ENCODE data around the gene SLC6A2. TPM values are rescaled to one million over a fixed set of nuclear protein-coding genes. Genes with fewer than 3 reads are reported as not detected.

The SLC6A2 gene
- total and polyA plus RNA-seq, 9 donors: 0.65 to 3.0 (median 1.7) TPM

DNA sequence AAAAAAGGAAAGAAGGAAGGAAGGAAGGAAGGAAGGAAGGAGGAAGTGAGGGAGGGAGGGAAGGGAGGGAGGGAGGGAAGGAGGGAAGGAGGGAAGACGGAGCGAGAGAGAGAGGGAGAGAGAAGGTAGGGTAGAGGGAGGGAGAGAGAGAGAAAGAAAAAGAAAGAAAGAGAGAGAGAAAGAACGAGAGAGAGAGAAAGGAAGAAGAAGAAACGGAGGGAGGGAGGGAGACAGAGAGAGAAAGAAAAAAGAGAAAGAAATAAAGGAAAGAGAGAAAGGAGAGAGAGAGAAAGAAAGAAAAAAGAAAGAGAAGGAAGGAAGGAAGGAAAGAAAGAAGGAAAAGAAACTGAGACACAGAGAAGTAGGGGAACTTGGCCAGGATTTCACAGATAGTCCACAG, 8.4 kb upstream of the SLC6A2 start:
- DNase-seq: no peak
- Histone ChIP-seq H3K27me3 (ENCODE audit: control insufficient read depth, insufficient read depth, low read length) (peaks cover 19% of the 10 kb centered on the region), H3K36me3 (ENCODE audit: control insufficient read depth, insufficient read depth, low read length) (no peaks in the 10 kb centered on the region), H3K27ac (ENCODE audit: low read length) (no peak overlapping the region), H3K4me3 (ENCODE audit: low read length) (no peak overlapping the region), H3K4me1 (ENCODE audit: control insufficient read depth, insufficient read depth, low read length) (no peaks in the 10 kb centered on the region), H3K9me3 (replicated peaks; ENCODE audit: control insufficient read depth, low read depth, low read length) (no peaks in the 10 kb centered on the region)
- 83% methylated on average over 4 of the region's 4 CpGs for WGBS (ENCODE audit: insufficient coverage)

DNA sequence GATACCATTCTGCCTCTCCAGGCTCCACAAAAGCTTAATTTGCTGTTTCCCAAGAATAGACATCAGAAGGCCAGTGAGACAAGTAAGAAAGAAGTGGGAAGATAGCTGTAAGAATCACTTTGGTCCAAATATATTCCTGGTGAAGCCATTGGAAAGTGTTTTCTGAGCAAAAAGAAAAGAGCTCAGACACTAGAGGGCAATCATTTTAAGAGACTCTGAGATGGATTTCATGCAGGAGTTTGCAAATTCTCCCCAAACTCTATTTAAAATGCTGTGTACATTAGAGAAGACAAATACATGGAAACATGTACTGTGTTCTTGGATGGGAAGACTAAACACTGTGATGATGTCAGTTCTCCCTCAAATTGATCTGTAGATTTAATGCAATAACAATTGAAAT, 8.0 kb upstream of the SLC6A2 start:
- Histone ChIP-seq H3K27ac (ENCODE audit: low read length) (no peak overlapping the region), H3K4me1 (ENCODE audit: control insufficient read depth, insufficient read depth, low read length) (no peaks in the 10 kb centered on the region), H3K27me3 (ENCODE audit: control insufficient read depth, insufficient read depth, low read length) (peaks cover 24% of the 10 kb centered on the region), H3K9me3 (replicated peaks; ENCODE audit: control insufficient read depth, low read depth, low read length) (no peaks in the 10 kb centered on the region), H3K4me3 (ENCODE audit: low read length) (no peak overlapping the region), H3K36me3 (ENCODE audit: control insufficient read depth, insufficient read depth, low read length) (no peaks in the 10 kb centered on the region)
- DNase-seq: peak; percentile 47

- 70% methylated on average over 7 of the region's 10 CpGs for WGBS (ENCODE audit: insufficient coverage)
- no peaks in the 10 kb centered on the region for H3K9me3 ChIP-seq (replicated peaks; ENCODE audit: control insufficient read depth, low read depth, low read length)
- no peak for DNase-seq
- H3K4me1 ChIP-seq (ENCODE audit: control insufficient read depth, insufficient read depth, low read length): peaks cover 15% of the 10 kb centered on the region
- H3K36me3 ChIP-seq (ENCODE audit: control insufficient read depth, insufficient read depth, low read length): no peaks in the 10 kb centered on the region
- H3K4me3 ChIP-seq (ENCODE audit: low read length): no peak overlapping the region
- H3K27ac ChIP-seq (ENCODE audit: low read length): no peak overlapping the region
- peaks cover 59% of the 10 kb centered on the region for H3K27me3 ChIP-seq (ENCODE audit: control insufficient read depth, insufficient read depth, low read length)
Observed at GRCh38 chr16:55651841-55652824, 3.7 kb upstream of the SLC6A2 start.

DNA sequence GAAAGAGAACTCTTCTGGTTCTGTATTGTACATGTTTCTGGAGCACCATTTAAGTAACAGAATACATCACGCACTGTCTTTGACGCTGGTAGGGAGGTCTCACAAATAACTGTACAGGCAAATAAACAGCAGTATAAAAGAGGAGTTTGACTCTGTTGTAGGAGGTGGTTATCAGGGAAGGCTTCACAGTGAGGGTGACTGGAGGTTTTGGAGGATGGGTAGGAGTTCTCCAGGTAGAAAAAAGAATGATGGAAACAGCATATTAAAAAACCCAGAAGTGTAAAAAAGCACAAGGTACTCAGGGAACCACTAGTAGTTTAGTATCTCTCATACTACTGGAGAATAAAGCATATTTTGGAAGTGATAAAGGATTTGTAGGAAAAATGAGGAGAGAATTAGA, 2.7 kb upstream of the SLC6A2 start:
- no peak overlapping the region for H3K27ac ChIP-seq (ENCODE audit: low read length)
- 80% methylated on average over 1 of the region's 2 CpGs for WGBS (ENCODE audit: insufficient coverage)
- H3K4me3 ChIP-seq (ENCODE audit: low read length): no peak overlapping the region
- no peak for DNase-seq
- no peaks in the 10 kb centered on the region for H3K9me3 ChIP-seq (replicated peaks; ENCODE audit: control insufficient read depth, low read depth, low read length)
- H3K27me3 ChIP-seq (ENCODE audit: control insufficient read depth, insufficient read depth, low read length): peaks cover 68% of the 10 kb centered on the region
- H3K36me3 ChIP-seq (ENCODE audit: control insufficient read depth, insufficient read depth, low read length): no peaks in the 10 kb centered on the region
- peaks cover 15% of the 10 kb centered on the region for H3K4me1 ChIP-seq (ENCODE audit: control insufficient read depth, insufficient read depth, low read length)

DNA sequence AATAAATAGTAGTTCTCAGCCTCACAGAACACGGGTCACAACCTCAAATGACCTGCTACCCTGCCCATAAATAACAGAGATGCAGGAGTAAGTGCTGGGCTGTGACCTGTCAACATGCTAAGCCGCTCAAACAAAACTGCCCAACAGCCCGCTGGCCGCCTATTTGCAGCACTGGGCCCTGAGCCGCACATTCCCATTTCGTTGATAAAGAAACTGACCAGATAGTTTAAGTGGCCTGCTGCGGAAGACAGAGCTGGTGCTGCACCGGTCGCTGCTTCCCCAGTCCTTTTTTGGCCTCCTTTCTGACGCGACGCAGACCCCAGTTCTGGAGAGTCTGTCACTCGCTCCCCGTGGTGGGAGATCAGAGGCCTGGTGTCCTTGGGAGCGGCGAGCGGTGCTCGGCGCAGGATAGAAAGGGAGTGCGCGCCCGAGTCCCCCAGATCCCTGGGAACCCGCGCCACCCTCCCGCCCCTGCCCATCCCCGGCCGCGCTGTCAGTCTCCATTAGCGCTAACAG, 349 bp upstream of the SLC6A2 start:
- Histone ChIP-seq H3K27me3 (ENCODE audit: control insufficient read depth, insufficient read depth, low read length) (peaks cover 69% of the 10 kb centered on the region), H3K4me1 (ENCODE audit: control insufficient read depth, insufficient read depth, low read length) (peaks cover 21% of the 10 kb centered on the region), H3K27ac (ENCODE audit: low read length) (no peak overlapping the region), H3K36me3 (ENCODE audit: control insufficient read depth, insufficient read depth, low read length) (no peaks in the 10 kb centered on the region), H3K4me3 (ENCODE audit: low read length) (peak overlapping the region; percentile 37), H3K9me3 (replicated peaks; ENCODE audit: control insufficient read depth, low read depth, low read length) (no peaks in the 10 kb centered on the region)
- no peak for DNase-seq
- 7% methylated on average over 26 of the region's 29 CpGs for WGBS (ENCODE audit: insufficient coverage)

GRCh38 chr16:55656691-55657092, 904 bp downstream of the SLC6A2 start:
- 6% methylated on average over 32 of the region's 37 CpGs for WGBS (ENCODE audit: insufficient coverage)

GRCh38 chr16:55657616-55658015, 1.8 kb downstream of the SLC6A2 start:
- Histone ChIP-seq H3K4me3 (ENCODE audit: low read length) (no peak overlapping the region), H3K27me3 (ENCODE audit: control insufficient read depth, insufficient read depth, low read length) (peaks cover 53% of the 10 kb centered on the region), H3K27ac (ENCODE audit: low read length) (no peak overlapping the region), H3K4me1 (ENCODE audit: control insufficient read depth, insufficient read depth, low read length) (peaks cover 38% of the 10 kb centered on the region), H3K36me3 (ENCODE audit: control insufficient read depth, insufficient read depth, low read length) (no peaks in the 10 kb centered on the region), H3K9me3 (replicated peaks; ENCODE audit: control insufficient read depth, low read depth, low read length) (no peaks in the 10 kb centered on the region)
- 40% methylated on average over 1 of the region's 3 CpGs for WGBS (ENCODE audit: insufficient coverage)
- DNase-seq: no peak

More at GRCh38 chr16:55656691-55657092, 904 bp downstream of the SLC6A2 start:
- H3K4me3 ChIP-seq (ENCODE audit: low read length): peak overlapping the region; percentile 44
- no peaks in the 10 kb centered on the region for H3K9me3 ChIP-seq (replicated peaks; ENCODE audit: control insufficient read depth, low read depth, low read length)
- H3K27ac ChIP-seq (ENCODE audit: low read length): no peak overlapping the region
- peaks cover 60% of the 10 kb centered on the region for H3K27me3 ChIP-seq (ENCODE audit: control insufficient read depth, insufficient read depth, low read length)
- no peak for DNase-seq
- peaks cover 32% of the 10 kb centered on the region for H3K4me1 ChIP-seq (ENCODE audit: control insufficient read depth, insufficient read depth, low read length)
- H3K36me3 ChIP-seq (ENCODE audit: control insufficient read depth, insufficient read depth, low read length): no peaks in the 10 kb centered on the region

- DNase-seq: no peak
- Histone ChIP-seq H3K27ac (ENCODE audit: low read length) (no peak overlapping the region), H3K27me3 (ENCODE audit: control insufficient read depth, insufficient read depth, low read length) (peaks cover 47% of the 10 kb centered on the region), H3K9me3 (replicated peaks; ENCODE audit: control insufficient read depth, low read depth, low read length) (no peaks in the 10 kb centered on the region), H3K4me1 (ENCODE audit: control insufficient read depth, insufficient read depth, low read length) (peaks cover 50% of the 10 kb centered on the region), H3K36me3 (ENCODE audit: control insufficient read depth, insufficient read depth, low read length) (no peaks in the 10 kb centered on the region), H3K4me3 (ENCODE audit: low read length) (no peak overlapping the region)
- WGBS (ENCODE audit: insufficient coverage): 70% methylated on average over 5 of the region's 7 CpGs
Observed at GRCh38 chr16:55658898-55659420, 3.2 kb downstream of the SLC6A2 start.

DNA sequence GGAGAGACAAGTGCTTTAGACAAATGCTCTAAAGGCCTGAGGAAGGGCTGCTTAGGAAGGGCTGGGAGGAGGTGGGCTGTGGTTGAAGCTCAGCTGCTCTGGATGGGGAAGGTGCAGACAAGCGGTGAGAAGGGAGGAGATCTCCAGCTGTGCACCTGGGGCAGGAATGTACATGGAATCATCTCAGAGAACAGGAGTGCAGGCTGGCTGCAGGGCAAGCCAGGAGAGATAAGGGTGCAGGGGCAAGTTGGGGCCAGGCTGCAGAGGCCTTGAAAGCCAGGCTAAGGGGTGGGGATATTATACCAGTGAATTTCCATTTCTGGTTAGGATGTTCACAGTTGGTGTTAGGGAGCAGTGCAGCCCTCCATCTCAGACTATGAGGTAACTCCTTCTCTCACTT, 4.2 kb downstream of the SLC6A2 start:
- Histone ChIP-seq H3K4me1 (ENCODE audit: control insufficient read depth, insufficient read depth, low read length) (peaks cover 54% of the 10 kb centered on the region), H3K9me3 (replicated peaks; ENCODE audit: control insufficient read depth, low read depth, low read length) (no peaks in the 10 kb centered on the region), H3K4me3 (ENCODE audit: low read length) (no peak overlapping the region), H3K27me3 (ENCODE audit: control insufficient read depth, insufficient read depth, low read length) (peaks cover 36% of the 10 kb centered on the region), H3K27ac (ENCODE audit: low read length) (no peak overlapping the region), H3K36me3 (ENCODE audit: control insufficient read depth, insufficient read depth, low read length) (no peaks in the 10 kb centered on the region)
- DNase-seq: no peak
- 63% methylated on average over 1 of the region's 1 CpG for WGBS (ENCODE audit: insufficient coverage)

DNA sequence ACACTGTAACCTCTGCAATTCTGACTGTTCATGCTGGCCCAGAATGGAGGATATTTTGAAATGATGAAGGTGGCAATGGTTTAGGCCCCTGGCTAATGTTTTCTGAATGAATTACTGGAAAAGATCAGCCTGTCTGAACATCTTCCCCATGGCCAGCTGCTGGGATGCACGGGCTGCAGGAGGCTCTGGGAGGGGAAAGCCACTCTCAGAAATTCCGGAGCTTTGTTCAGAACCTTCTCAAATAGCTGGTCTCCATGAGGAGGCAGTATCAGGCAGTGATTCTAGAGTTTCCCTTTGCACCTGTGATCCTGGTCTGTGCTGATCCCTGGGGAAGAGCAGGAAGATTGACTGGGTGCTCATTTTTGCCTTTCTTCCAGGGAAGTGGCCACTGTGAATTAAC, 5.0 kb downstream of the SLC6A2 start:
- peak; percentile 54 for DNase-seq
- WGBS (ENCODE audit: insufficient coverage): 15% methylated on average over 2 of the region's 2 CpGs
- Histone ChIP-seq H3K9me3 (replicated peaks; ENCODE audit: control insufficient read depth, low read depth, low read length) (no peaks in the 10 kb centered on the region), H3K4me3 (ENCODE audit: low read length) (no peak overlapping the region), H3K36me3 (ENCODE audit: control insufficient read depth, insufficient read depth, low read length) (no peaks in the 10 kb centered on the region), H3K27me3 (ENCODE audit: control insufficient read depth, insufficient read depth, low read length) (peaks cover 28% of the 10 kb centered on the region), H3K4me1 (ENCODE audit: control insufficient read depth, insufficient read depth, low read length) (peaks cover 49% of the 10 kb centered on the region), H3K27ac (ENCODE audit: low read length) (peak overlapping the region; percentile 59)

All from muscle of leg (tissue), 11 donors.